ENCODE results near the gene RPS3A.
"Not testable (repeated sequence)": the region's sequence is repeated elsewhere in the genome, so short reads cannot be mapped to it uniquely, and the experiment has no call there.

The RPS3A gene

DNA sequence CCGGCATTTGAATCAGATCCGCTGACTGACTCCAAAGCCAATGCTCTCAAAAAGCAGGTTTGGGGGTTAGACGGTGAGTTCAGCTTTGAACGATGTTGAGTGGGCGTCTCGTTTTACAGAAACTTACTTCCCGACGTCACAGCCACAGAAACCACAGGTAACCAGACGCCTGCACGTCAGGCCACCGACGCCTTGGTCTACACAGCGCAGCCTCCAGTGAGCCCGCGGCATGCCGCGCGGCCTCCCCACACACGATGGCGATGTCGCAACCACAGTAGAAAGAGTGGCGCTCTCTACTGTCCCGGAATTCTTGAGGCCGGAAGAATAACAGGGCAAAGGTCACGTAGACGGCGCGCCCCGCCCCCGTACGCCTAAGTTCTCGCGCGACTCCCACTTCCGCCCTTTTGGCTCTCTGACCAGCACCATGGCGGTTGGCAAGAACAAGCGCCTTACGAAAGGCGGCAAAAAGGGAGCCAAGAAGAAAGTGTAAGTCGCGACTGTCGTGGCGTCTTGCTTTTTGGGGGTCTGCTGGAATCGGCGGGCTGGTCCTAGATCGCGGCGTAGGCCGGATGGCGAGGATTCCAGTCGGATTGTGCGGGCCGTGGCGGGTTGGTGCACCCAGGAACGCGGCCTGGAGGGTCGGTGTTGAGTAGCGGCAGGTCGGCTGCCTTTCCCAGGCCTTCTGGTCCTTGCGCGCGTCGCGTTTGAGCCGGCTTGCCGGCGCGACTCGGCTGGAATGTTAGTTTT is at the start of gene RPS3A:
RPS3A (plus strand) TSS at position 400 of the 747 bp plus-strand sequence; CDS start at position 425, 25 bp downstream.
- DNase-seq, result peak; percentile 95

DNA sequence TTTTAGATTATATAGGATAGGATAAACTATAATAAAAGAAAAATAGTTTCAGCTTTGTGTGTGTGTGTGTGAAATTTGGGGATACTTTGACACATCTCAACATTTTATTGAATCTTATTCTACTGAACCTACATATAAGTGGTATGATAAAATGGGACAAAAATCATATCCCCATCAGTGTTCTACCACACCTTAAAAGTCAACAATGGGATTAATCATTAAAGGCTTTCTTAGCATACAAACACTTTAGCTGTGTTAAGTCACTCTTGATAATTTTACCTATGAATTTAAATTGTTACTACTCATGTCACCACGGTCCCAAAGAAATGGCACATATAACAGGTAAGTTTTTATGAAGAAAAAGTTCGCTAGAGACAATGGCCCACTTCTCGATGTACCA is 46.6 kb upstream of the RPS3A start:
- no peak for DNase-seq

DNA sequence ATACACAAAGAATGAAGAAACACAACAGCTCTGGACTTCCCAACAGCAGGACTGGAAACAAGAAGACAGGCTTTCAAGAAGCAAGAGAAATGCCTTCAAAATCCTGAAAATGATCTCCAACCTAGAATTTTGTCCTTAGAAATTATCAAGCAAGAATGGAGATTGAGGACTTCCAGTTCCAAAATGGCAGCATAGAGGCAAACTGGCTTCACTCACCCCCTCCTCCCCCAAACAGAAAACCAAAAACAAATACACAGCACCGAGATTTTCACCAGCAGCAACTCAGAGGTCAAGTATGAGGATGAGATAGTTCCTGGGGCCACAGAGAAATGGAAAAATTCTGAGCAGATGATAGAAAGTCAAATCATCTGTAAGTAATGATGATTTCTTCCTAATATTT is 43.9 kb upstream of the RPS3A start:
- DNase-seq, result no peak

DNA sequence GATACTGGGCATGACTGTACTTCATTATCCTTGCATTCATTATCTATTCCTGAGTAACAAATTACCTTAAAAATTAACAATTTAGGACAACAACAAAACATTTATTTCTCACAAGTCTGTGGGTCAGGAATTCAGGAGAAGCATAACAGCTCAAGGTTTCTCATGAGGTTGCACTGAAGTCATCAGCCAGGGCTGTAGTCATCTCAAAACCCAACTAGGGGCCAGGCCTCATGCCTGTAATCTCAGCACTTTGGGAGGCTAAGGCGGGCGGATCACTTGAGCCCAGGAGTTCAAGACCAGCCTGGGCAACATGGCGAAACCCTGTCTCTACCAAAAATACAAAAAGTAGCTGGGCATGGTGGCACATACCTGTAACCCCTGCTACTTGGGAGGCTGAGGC is 36.3 kb upstream of the RPS3A start:
- DNase-seq, result not testable (repeated sequence)

DNA sequence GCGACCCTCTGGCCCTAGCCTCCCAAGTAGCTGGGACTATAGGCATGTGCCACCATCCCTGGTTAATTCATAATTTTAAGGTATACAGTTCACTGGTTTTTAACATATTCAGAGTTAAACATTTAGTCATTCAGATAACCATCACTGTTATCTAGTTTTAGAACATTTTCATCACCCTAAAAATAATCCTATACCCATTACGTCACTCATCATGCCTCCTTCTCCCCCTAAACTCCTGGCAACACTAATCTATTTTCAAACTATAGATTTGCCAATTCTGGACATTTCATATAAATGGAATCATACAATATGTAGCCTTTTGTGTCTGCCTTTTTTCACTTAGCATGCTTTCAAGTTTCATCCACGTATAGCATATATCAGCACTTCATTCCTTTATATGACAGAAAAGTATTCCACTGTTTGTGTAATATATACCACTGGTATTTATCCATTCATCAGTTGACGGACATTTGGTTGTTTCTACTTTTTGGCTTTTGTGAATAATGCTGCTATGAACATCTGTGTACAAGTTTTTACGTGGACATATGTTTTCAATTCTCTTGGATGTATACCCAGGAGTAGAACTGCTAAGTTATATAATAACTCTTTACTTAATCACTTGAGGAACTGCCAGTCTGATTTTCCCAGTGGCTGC is 32.0 kb upstream of the RPS3A start:
- no peak for DNase-seq

DNA sequence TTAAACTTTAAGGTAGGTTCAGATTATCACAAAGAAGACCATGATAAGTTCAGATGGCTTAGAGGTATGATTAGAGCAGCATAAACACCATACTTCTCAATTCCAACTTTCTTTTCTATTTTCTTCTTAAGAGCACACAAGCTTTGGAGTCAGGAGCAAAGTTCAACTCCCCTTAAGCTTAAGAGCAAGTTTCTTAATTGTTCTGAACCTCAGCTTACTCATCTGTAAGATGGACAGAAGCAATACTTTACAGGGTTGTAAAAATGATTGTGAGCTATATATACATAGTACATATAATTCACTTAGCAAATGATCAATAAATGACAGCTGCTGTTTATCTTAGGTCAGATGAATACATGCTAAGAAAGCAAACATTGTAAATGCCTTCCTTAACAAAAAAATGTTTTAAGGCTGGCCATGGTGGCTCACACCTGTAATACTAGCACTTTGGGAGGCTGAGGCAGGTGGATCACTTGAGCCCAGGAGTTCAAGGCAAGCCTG is 25.0 kb upstream of the RPS3A start:
- no peak for DNase-seq

DNA sequence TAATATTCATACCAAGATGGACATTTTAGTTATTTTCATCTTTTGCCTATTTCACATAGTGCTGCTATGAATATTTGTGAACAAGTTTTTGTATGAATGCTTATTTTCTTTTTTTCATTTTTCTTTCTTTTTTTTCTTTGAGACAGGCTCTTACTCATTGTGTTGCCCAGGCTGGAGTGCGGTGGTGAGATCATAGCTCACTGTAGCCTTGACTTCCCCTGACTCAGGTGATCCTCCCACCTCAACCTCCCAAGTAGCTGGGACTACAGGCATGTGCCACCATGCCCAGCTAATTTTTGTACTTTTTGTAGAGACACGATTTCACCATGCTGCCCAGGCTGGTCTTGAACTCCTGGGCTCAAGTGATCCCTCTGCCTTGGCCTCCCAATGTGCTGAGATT is 21.4 kb upstream of the RPS3A start:
- not testable (repeated sequence) for DNase-seq

DNA sequence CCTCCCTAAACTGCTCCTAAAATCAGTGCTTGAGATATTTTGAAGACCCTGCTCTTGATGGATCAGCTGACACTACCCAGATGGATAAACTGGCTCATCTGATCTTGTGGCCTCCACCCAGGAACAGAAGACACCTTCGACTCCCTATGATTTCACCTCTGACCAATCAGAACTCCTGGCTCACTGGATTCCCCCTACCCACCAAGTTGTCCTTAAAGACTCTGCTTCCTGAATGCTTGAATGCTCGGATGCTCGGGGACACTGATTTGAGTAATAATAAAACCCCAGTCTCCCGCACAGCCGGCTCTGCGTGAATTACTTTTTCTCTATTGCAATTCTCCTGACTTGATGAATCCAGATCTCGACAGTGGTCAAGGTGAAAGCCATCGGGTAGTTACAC is 12.0 kb upstream of the RPS3A start:
- DNase-seq, result no peak

DNA sequence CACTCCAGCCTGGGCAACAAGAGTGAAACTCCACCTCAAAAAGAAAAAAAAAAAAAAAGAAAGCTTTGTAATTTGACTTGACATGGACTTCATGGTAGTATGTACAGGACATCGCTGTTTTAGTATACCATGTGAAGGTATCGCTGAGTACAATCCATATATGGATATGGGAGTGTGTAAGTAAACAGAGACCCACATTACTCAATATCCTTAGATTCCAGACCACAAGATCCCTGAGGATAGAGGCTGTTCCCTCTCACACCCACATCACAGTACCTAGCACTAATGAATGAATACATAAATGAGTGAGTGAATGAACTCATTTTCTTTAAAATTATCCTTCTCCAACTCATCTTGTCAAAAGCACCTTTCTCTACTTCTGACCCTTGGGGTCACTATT is 8.4 kb upstream of the RPS3A start:
- no peak for DNase-seq

DNA sequence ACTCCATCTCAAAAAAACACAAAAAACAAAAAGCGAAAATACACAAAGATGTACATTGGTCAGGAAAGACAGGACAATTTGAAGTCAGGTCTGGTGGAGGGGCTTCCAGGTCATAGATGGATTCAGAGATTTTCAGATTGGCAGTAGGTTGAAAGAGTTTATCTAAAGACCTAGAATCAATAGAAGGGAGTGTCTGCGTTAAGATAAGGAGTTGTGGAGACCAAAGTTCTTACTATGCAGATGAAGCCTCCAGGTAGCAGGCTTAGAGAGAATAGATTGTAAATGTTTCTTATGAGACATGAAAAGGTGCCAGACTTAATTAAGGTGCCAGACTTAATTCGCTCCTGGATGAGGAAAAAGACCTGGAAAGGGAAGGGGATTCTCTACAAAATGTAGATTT is 6.9 kb upstream of the RPS3A start:
- DNase-seq, result no peak

DNA sequence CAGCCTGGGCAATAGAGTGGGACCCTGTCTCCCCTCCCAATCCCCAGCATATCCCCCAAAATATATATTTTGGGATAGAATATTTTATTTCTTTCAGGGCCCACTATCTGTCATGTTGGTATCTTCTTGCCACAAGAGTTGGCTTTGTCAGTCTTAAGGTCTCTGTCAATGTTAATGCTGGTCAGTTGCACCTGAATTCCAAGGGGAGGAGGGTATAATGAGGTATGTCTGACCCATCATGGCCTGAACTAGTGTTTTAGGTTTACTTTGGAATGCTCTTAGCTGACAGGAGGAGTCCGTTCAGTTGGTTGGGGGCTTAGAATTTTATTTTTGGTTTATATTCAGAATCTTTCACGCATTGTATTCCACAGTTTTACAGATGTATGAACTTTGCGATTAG is 6.2 kb upstream of the RPS3A start:
- DNase-seq, result no peak

DNA sequence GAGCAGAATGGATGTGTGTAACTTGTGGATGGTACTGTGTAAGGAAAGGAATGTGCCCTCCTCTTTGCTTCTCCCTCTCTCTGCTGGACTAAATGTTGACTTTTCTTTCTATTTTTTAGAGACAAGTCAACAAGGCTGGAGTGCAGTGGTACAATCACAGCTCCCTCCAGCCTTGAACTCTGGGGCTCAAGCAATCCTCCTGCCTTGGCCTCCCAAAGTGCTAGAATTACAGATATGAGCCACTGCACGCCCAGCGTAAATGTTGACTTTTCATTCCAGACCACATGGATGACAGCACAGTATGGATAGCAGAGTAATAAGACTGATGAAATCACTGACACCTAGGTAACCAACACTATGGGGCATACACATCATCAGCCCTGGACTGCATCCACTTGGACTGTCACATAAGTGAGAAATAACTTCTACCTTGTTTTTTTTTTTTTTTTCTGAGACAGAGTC is 5.1 kb upstream of the RPS3A start:
- DNase-seq, result no peak

DNA sequence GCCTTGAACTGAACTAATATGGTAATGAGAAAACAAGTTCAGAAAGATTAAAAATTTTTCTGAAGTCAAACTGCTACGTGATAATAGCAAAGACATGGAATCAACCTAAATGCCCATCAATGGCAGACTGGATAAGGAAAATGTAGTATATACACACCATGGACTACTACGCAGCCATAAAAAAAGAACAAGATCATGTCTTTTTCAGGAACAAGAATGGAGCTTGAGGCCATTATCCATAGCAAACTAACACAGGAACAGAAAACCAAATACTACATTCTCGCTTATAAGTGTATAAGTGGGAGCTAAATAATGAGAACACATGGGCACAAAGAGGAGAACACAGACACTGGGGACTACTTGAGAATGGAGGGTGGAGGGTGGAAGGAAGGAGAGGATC is 4.3 kb upstream of the RPS3A start:
- no peak for DNase-seq

DNA sequence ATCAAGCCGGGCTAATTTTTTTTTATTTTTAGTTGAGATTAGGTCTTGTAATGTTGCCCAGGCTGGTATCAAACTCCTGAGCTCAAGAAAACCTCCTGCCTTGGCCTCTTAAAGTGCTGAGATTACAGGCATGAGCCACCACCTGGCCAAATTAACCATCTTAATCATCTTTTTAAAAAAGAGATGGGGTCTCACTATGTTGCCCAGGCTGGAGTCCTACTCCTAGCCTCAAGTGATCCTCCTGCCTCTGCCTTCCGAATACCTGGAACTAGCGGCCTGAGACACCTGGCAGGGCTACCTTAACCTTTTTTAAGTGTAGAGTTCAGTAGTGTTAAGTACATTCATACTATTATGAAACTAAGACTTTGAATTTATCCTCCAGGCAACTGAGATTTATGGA is 1.7 kb upstream of the RPS3A start:
- DNase-seq, result no peak

DNA sequence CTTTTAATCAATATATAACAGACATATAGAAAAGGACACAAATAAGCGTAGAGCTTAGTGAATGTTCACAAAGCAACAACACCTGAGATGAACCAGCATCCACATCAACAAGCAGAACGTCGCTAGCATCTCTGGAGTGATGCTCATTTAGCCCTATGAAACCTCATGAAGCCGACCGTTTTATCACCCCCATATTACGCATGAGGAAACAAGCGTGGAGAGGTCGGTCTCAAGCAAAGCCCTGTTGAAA is 524 bp upstream of the RPS3A start:
- DNase-seq, result no peak

DNA sequence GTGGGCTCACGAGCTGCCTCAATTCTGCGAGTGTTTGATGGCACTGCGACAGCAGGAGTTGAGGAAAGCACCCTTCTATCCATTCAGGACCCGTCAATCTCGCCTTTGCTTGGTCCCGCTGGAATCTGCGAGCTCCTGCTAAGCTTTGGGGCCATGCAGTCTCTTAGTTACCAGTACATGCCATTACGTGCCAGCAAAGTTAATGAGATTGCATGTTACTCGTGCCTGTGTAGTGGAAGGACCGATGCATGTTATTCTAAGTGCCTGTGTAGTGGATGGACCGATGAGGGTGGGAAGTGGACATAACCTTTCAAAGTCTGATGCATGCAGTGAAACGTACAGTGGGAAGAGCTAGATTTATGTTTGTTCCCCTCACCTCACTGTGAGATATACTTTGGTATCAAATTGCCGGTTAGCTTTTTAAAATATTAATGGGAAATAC is 569 bp downstream of the RPS3A start:
- no peak for DNase-seq

DNA sequence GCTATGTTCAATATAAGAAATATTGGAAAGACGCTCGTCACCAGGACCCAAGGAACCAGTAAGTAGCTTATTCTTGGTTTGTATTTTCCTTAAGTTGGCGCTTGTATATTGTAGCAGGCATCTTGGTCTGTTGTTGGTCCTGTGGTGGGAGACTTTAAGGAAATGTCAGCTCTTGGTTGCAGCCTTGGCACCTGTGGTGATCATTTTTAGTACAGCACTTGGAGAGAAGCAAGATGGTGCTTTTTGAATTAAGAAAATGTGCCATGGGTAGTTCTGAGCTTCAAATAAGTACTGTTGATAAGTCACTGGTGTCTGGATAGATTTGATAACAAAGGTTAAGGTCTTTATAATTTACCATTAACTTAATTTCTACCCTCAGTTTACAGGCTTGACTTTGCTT is 1.1 kb downstream of the RPS3A start:
- DNase-seq, result no peak

DNA sequence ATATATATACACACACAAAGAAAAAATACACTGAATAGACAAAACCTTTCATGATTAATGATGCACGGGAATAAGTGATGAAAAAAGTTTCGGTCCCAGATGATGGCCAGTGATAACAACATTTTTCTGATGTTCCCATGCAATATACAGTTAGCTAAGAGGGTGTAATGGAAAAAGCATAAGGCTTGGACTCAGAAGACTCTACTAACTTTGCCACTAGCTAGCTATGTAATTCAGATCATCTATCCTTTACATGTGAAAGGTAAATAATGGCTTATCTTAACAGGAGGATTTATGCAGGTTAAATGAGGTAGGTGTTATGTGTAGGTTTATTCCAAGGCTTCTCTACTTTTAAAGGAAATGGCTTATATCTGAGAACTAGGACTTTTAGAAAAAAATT is 4.3 kb downstream of the RPS3A start:
- no peak for DNase-seq

DNA sequence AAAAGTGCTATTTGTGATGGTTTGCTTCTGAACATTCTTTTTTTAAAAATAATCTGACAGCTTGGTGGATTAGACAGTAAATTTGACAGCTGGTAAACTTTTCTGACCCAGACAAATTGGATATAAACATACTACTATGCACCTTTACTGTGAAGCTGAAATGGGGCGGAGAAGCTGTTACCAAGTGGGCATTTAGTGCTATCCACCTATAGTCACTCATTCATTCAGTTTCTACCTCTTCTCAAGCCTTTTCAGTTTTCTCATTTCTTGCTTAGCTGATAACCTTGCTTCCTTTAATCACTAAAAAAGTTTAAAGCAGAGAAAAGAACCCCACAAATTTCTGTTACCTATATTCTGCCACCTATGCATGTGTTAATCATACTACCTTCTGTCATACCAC is 5.2 kb downstream of the RPS3A start:
- no peak for DNase-seq

DNA sequence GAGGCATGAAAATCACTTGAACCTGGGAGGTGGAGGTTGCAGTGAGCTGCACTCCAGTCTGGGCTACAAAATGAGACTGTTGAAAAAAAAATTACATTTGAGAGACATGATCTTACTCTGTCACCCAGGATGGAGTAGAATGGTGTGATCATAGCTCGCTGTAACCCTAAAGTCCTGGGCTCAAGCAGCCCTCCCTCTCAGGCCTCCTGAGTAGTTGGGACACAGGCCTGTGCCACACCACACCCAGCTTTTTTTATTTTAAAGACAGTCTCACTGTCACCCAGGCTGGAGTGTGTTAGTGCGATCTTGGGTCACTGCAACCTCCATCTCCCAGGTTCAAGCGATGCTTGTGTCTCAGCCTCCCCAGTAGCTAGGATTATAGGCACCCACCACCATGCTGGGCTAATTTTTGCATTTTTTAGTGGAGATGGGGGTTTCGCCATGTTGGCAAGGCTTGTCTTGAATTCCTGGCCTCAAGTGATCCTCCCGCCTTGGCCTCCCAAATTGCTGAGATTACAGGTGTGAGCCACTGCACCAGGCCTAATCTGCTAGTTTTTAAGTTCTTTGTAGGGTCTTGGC is 6.1 kb downstream of the RPS3A start:
- DNase-seq, result no peak

DNA sequence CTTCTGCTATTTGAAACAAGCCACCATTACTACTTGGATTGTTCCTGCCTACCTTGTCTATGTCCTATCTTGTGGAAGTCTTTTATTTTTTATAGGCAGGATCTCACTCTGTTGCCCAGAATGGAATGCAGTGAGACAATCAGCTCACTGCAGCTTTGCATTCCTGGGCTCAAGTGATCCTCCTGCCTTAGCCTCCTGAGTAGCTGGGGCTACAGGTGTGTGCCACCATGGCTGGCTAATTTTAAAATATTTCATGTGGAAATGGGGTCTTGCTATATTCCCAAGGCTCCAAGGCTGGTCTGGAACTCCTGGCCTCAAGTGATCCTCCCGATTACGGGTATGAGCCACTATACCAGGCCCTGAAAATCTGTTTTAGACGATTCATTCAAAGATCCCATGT is 7.6 kb downstream of the RPS3A start:
- no peak for DNase-seq

DNA sequence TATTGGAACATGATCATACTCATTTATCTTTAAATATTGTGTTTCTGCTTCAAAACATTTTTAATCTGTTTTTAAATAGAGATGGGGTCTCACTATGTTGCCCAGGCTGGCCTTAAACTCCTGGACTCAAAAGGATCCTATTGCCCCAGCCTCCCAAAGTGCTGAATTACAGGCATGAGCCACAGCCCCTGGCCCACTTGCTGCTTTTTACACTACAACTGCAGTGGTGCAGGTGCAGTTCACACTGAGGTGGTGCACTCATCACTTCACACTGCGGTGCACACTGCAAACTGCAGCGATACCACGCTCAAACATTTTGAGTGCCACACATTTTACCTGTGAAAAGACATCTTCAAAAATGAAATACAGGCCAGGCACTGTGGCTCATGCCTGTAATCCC is 10.8 kb downstream of the RPS3A start:
- no peak for DNase-seq

DNA sequence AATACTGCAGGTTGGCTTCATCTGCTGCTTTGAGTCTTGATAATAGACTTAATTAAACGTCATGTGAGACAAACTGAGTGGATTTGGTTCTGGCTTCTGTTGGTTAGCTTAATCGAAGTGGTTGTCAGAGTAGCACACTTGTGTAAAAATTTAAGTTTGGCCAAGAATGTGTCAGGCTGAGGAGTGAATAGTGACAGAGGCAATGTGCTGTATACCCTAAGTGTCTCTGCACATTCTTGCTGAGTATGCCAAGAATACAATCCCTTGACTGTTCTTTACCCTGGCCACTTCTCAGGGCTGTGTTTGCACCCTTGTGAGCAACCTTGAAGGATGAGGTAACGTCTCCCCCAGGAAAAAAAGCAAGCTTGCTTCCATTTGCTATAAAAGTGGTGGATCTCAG is 14.9 kb downstream of the RPS3A start:
- DNase-seq, result no peak

DNA sequence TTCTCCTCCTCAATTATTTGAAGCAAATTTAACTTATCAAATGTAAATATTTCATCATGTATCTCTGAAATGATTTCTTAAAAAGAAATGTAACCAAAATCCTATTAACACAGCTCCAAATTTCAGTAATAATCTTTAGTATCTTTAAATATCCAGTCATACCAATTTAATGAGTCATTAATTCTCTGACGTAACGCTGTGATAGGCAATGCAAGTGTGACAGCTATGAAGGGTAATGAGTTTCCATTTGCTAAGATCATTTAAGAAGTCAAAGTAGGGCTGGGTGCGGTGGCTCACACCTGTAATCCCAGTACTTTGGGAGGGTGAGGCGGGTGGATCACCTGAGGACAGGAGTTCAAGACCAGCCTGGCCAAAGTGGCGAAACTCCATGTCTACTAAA is 15.6 kb downstream of the RPS3A start:
- DNase-seq, result no peak

Measured in activated naive CD4-positive, alpha-beta T cell treated with anti-CD3 and anti-CD28 coated beads, Interleukin-2, amount 50 U/mL, for 16 hours (primary cell).